Stomach smooth muscle (tissue), 2 donors: ENCODE measurements around the gene EEF2K.
"Not testable (repeated sequence)": the region's sequence is repeated elsewhere in the genome, so short reads cannot be mapped to it uniquely, and the experiment has no call there.

Experiments
- H3K27ac ChIP-seq: one replicate; pipeline ENCODE4 v1.7.0; 2013; ENCODE audit warnings: mild to moderate bottlenecking, low read length, inconsistent platforms
- H3K27me3 ChIP-seq, 2 donors: one replicate each; pipeline ENCODE4 v1.7.0; 2013; ENCODE audit warnings: low read length in 2 of 2; ENCODE audit not compliant: insufficient read depth in 2 of 2, control insufficient read depth in 1 of 2
- H3K36me3 ChIP-seq, 2 donors: one replicate each; pipeline ENCODE4 v1.7.0; 2013; ENCODE audit warnings: low read length in 2 of 2; ENCODE audit not compliant: control insufficient read depth in 2 of 2, insufficient read depth in 2 of 2
- H3K4me1 ChIP-seq: one replicate; pipeline ENCODE4 v1.7.0; 2013; ENCODE audit warnings: low read length; ENCODE audit not compliant: control insufficient read depth, insufficient read depth
- H3K4me3 ChIP-seq, 2 donors: one replicate each; pipeline ENCODE4 v1.7.0; 2013; ENCODE audit warnings: low read length in 2 of 2
- H3K9ac ChIP-seq, 2 donors: one replicate each; pipeline ENCODE4 v1.7.0; 2013; ENCODE audit warnings: low read length in 2 of 2, mild to moderate bottlenecking in 1 of 2
- H3K9me3 ChIP-seq, 2 donors: one replicate each; pipeline ENCODE4 v1.7.0; 2013; ENCODE audit warnings: low read length in 2 of 2; ENCODE audit not compliant: control insufficient read depth in 2 of 2
- donor health status: healthy.
- donor health status: Pancreatic carcinoma.

EEF2K gene

DNA sequence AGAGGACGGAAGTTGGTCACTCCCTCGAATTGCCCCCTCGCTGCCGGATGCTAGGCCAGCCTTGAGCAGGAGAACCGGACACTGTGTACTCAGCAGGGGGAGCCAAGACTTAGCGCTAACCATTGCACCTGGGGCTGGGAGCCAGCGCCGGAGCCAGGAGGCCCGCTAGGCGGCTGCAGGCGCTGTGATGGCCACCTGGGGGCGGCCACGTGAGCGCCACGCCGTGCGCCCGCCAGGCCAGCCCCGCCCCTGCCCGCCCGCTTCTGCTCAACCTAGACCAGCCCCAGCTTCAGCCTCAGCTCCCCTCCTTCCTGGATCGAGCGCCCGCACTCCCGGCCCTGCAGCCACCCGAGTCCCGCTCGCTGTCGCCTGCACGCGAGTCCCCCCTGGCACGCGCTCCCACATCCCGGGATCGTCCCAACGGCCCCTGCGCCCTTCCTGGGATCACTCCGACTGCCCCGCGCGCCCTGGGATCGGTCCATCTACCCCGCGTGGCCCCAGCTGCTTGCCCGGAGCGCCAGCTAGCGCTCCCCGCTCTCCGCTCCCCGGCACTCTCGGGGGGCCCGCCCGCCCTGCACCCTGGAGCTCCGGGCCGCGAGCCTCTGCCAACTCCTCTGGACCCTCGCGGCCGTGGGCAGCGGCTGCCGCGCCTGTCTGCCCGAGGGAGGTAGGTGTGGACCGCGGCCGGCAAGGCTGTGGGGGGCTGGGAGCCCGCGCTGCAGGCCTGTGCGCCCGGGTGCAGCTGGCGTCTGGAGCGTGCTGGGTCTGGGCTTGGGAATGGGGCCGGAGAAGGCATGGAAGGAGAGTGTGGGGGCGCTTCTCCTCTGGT is at the start of gene EEF2K:
Gene EEF2K, plus strand, starts transcription at position 266 of the 829 bp plus-strand sequence. CDS start 19,452 bp downstream, outside the sequence.
- H3K4me1 ChIP-seq, result peaks cover 20% of the 10 kb centered on the region
- H3K9ac ChIP-seq, result peak within 1 kb of the TSS; percentile 71 to 72
- H3K4me3 ChIP-seq, result peak within 1 kb of the TSS; percentile 69 to 88
- no peaks in the 10 kb centered on the region for H3K36me3 ChIP-seq
- no peaks in the 10 kb centered on the region for H3K9me3 ChIP-seq
- H3K27ac ChIP-seq, result peak within 1 kb of the TSS; percentile 68
- H3K27me3 ChIP-seq, result no peaks in the 10 kb centered on the region

GRCh38 chr16:22161401-22161800 is 44.7 kb upstream of the EEF2K start:
- no peak overlapping the region for H3K4me3 ChIP-seq
- no peaks in the 10 kb centered on the region for H3K4me1 ChIP-seq
- H3K36me3 ChIP-seq, result no peaks in the 10 kb centered on the region
- H3K9ac ChIP-seq, result no peak overlapping the region
- H3K9me3 ChIP-seq, result peaks cover 0 to under 1% of the 10 kb centered on the region in 2 donors
- peaks cover 8 to 13% of the 10 kb centered on the region in 2 donors for H3K27me3 ChIP-seq
- no peak overlapping the region for H3K27ac ChIP-seq

DNA sequence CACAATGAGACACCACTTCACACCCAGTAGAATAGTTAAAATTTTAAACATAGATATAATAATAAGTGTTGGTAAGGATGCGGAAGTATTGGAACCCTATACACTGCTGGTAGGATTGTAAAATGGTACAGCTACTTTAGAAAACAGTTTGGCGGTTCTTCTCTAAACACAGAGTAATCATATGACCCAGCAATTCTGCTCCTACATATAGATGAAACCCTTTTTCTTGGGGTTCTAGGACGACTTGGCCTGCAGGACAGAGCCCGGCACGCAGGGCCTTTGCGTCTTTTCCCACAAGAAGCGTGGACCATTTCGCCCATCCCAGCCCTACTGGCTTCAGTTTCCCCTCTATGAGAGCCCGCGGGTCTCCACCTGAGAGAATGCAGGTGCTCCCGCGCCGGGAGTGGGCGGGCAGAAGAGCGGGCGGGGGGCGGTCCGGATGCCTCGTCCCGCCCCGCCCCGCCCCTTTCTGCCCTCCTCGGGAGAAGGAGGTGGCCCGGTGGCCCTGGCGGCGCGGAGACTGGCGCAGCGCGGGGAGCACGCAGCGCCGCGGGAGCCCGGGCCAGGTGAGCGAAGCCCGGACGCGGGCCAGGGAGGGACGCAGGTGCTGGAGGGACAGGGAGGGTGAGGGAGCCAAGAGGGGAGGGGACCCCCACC is 44.0 kb upstream of the EEF2K start, which contains the start of gene SDR42E2:
Gene SDR42E2, plus strand, starts transcription at position 508 of the 657 bp plus-strand sequence. CDS start 3,077 bp downstream, outside the sequence.
- Histone ChIP-seq H3K27me3 (peaks cover 8 to 13% of the 10 kb centered on the region in 2 donors), H3K27ac (no peak within 1 kb of the TSS), H3K4me1 (no peaks in the 10 kb centered on the region), H3K36me3 (no peaks in the 10 kb centered on the region), H3K9ac (no peak within 1 kb of the TSS), H3K9me3 (peaks cover 0 to 5% of the 10 kb centered on the region in 2 donors), H3K4me3 (no peak within 1 kb of the TSS)

- H3K27ac ChIP-seq, result no peak overlapping the region
- no peak overlapping the region for H3K4me3 ChIP-seq
- no peaks in the 10 kb centered on the region for H3K4me1 ChIP-seq
- peaks cover 0 to 5% of the 10 kb centered on the region in 2 donors for H3K9me3 ChIP-seq
- H3K36me3 ChIP-seq, result no peaks in the 10 kb centered on the region
- H3K27me3 ChIP-seq, result peaks cover 8 to 13% of the 10 kb centered on the region in 2 donors
- no peak overlapping the region for H3K9ac ChIP-seq
Observed at GRCh38 chr16:22162656-22163009, 43.4 kb upstream of the EEF2K start.

- Histone ChIP-seq H3K9ac (no peak overlapping the region), H3K27me3 (peaks cover 8 to 13% of the 10 kb centered on the region in 2 donors), H3K4me1 (no peaks in the 10 kb centered on the region), H3K36me3 (no peaks in the 10 kb centered on the region), H3K4me3 (no peak overlapping the region), H3K9me3 (peaks cover 0 to 5% of the 10 kb centered on the region in 2 donors), H3K27ac (no peak overlapping the region)
Observed at GRCh38 chr16:22163806-22164205, 42.3 kb upstream of the EEF2K start.

DNA sequence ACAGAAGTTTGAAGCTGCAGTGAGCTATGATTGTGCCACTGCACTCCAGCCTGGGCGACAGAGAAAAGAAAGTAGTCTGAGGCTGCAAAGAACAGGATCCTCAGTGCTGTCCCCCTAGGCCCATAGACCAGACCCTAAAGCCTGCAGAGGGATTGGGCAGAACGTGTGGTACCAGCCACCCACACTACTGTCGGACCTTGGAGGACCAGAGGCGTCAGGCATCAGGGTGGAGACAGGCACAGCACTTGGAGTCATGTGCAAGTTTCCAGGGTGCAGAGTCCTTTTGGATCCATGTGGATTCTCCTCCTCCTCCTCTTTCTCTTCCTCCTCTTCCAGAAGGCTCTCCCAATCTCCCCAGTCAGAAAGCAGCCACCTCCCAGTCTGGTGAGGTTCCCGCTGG is 41.6 kb upstream of the EEF2K start:
- no peak overlapping the region for H3K4me3 ChIP-seq
- H3K9ac ChIP-seq, result no peak overlapping the region
- no peaks in the 10 kb centered on the region for H3K36me3 ChIP-seq
- H3K27me3 ChIP-seq, result peaks cover 8 to 13% of the 10 kb centered on the region in 2 donors
- no peak overlapping the region for H3K27ac ChIP-seq
- H3K4me1 ChIP-seq, result no peaks in the 10 kb centered on the region
- H3K9me3 ChIP-seq, result peaks cover 0 to 5% of the 10 kb centered on the region in 2 donors

DNA sequence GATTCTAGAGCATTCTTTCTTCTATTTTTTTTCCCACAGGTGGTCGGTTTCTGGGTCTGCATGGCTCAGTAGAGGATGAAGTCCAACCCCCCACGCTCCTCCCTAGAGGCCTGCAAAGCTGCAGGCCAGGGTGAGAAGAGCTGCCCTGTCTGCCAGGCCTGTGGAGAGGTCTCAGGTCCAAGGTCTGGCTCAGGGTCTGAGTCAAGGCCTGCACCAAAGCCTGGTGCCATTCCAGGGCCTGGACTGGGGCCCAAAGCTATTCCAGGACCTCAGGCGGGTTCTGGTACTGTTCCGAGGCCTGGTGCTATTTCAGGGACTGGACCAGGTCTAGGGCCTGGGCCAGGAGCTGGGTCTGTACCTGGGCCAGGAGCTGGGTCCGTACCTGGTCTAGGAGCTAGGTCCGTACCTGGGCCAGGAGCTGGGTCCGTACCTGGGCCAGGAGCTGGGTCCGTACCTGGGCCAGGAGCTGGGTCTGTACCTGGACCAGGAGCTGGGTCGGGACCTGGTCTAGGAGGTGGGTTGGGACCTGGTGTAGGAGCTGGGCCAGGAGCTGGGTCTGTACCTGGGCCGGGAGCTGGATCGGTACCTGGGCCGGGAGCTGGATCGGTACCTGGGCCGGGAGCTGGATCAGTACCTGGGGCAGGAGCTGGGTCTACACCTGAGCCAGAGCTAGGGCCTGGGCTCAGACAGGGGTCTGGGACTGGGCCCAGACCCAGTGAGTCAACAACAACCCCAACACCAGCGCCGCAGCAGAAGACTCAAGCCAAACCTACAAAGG is 40.4 kb upstream of the EEF2K start:
- H3K4me1 ChIP-seq, result no peaks in the 10 kb centered on the region
- no peak overlapping the region for H3K27ac ChIP-seq
- no peaks in the 10 kb centered on the region for H3K36me3 ChIP-seq
- H3K9me3 ChIP-seq, result peaks cover 0 to 5% of the 10 kb centered on the region in 2 donors
- H3K4me3 ChIP-seq, result no peak overlapping the region
- H3K9ac ChIP-seq, result no peak overlapping the region
- H3K27me3 ChIP-seq, result peaks cover 8 to 13% of the 10 kb centered on the region in 2 donors

DNA sequence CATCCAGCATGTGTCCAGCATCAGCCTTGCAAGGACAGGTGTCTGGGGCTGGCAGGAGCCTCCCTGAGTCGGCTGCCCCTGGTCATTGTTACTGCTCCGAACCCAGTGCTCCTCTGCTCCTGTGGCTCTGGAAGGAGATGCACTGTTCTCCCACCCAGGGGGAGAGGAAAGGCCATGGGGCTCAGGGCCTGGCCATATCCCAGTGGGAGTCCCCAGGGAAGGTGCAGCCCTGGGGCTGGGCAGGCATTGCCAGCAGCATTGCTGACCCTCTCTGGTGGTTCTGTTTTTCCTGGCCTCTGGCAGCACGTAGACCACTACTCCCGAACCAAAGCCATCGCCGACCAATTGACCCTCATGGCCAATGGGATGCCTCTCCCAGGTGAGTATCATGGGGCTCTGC is 34.1 kb upstream of the EEF2K start:
- no peaks in the 10 kb centered on the region for H3K36me3 ChIP-seq
- H3K27me3 ChIP-seq, result no peaks in the 10 kb centered on the region
- no peak overlapping the region for H3K27ac ChIP-seq
- no peak overlapping the region for H3K4me3 ChIP-seq
- no peak overlapping the region for H3K9ac ChIP-seq
- no peaks in the 10 kb centered on the region for H3K4me1 ChIP-seq
- H3K9me3 ChIP-seq, result no peaks in the 10 kb centered on the region

GRCh38 chr16:22172642-22173041 is 33.4 kb upstream of the EEF2K start:
- not testable (repeated sequence) for H3K9me3 ChIP-seq, H3K27ac ChIP-seq, H3K9ac ChIP-seq, H3K4me1 ChIP-seq, H3K27me3 ChIP-seq, H3K36me3 ChIP-seq, H3K4me3 ChIP-seq

DNA sequence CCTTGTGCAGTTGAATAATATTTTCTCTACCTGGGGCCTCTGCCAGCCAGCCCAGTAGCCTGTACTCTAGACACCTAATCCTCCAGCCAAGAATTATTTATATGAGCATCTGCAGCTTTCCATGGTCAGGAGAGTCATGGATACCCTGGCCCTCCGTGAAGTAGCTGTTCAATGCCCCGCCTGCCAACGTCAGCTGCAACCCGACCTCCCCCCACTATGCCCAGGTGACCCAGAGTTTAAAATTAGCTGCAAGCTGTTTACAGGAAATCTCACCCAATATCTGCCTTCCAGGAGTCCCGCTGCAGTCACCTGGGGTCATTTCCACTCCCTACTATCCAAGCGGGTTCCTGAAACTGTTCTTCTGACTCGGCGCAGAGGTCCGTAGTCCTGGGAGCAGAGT is 31.4 kb upstream of the EEF2K start:
- no peak overlapping the region for H3K9ac ChIP-seq
- H3K36me3 ChIP-seq, result no peaks in the 10 kb centered on the region
- no peaks in the 10 kb centered on the region for H3K4me1 ChIP-seq
- H3K27me3 ChIP-seq, result no peaks in the 10 kb centered on the region
- H3K9me3 ChIP-seq, result no peaks in the 10 kb centered on the region
- H3K27ac ChIP-seq, result no peak overlapping the region
- no peak overlapping the region for H3K4me3 ChIP-seq
